SW 1271 (cell line): ENCODE results near the gene CDH22.

Experiments used
- DNase-seq, 2 experiments: peaks; one replicate each; lab custom pipeline; 2025; lab: John Stamatoyannopoulos, UW

The CDH22 gene

DNA sequence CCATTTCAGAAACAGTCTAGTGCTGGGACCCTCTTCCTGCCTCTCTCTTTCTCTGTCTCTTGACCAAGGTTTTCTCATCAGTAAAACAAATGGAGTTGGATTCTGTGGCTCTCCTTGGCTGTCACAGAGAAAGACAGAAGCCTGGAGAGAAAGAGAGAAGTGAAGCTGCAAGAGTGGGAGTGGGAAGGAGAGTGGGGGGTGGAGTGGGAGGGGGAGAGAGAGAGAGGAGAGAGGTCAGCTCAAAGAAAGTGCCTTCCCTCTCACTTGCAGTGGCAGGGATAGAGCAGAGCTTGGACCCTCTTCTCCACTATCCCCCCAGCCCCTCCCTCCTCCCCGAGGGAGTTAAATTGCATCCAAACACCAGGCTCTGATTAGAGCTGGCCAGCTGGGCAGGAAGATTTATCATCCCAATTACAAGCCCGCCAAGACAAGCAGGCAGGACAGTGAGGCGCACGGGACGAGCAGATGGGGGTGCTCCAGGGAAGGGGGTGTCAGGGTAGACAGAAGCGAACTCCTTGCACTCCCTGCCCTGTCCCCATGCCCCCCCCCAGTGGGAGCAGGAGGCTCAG is 115.8 kb downstream of the CDH22 start:
- no peak for DNase-seq

GRCh38 chr20:46191611-46192010 is 116.7 kb downstream of the CDH22 start:
- no peak for DNase-seq

DNA sequence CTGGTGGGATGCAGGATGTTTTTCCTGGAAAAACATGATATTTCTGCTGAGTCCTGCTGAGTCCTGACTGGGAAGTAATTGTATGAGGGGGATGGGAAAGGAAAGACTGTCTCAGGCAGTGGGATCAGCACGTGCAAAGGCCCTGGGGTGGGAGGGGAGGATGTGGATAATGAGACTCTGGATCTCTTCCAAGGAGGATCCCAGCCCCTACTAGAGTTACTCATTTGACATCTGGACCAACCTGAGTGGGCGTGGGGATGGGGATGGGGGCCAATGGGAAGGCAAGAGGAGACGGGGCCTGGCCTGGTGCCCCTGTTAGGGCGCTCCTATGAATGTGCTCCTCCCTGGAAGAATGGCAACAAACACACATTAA is 117.1 kb downstream of the CDH22 start:
- DNase-seq, result no peak

GRCh38 chr20:46190478-46191167 is 117.7 kb downstream of the CDH22 start:
- DNase-seq, result no peak

DNA sequence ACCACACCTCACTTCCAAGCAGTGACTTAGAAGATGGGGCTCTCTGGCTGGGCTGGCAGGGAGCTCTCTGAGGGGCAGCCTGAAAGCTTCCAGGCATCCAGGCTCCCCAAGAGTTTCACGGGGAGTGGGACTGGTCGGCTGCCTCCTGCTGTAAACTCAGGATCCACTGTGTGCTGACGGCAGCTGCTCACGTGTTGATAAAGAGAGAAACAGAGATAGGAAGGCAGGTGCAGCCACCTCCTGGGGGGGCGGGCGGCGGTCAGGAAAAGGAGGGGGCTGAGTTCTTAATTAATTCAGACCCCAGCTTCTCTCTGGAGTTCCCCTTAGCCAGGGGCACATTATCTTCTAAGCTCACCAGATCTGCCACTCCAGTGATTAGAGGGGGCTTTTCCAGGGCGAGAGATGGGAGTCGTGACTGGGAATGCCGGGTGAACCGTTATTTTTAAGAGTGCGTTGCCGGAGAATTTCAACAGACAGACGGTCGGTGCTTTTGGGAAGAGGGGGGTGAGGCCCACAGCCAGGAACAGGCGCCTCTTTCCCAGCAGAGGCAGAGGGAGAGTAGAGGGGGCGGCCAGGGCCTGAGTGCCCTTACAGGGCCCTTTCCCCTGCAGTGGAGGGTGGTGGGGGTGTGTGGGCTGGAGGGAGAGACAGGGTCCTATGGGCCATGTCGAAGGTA is 119.3 kb downstream of the CDH22 start:
- no peak for DNase-seq

DNA sequence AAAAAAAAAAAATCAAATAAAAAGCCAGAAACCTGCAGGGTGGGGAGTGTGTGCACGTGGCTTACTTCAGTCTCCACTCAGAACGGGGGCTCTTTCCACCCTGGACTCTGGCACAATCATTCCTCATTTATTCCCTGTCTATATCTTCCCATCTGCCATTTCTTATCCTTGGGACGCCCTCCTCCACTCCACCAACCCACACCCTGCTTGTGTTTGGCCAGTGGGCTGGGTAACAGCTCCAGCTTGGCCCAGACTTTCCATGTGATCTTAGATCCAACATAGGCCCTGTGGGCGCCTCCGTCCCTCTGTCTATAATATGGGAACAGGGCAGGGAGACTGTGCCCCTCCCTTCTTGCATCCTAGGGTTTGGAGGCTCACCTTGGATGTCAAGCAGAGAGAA is 122.1 kb downstream of the CDH22 start:
- DNase-seq, result no peak

GRCh38 chr20:46185353-46185752 is 122.9 kb downstream of the CDH22 start:
- DNase-seq, result no peak

GRCh38 chr20:46183768-46184167 is 124.5 kb downstream of the CDH22 start:
- DNase-seq, result no peak

DNA sequence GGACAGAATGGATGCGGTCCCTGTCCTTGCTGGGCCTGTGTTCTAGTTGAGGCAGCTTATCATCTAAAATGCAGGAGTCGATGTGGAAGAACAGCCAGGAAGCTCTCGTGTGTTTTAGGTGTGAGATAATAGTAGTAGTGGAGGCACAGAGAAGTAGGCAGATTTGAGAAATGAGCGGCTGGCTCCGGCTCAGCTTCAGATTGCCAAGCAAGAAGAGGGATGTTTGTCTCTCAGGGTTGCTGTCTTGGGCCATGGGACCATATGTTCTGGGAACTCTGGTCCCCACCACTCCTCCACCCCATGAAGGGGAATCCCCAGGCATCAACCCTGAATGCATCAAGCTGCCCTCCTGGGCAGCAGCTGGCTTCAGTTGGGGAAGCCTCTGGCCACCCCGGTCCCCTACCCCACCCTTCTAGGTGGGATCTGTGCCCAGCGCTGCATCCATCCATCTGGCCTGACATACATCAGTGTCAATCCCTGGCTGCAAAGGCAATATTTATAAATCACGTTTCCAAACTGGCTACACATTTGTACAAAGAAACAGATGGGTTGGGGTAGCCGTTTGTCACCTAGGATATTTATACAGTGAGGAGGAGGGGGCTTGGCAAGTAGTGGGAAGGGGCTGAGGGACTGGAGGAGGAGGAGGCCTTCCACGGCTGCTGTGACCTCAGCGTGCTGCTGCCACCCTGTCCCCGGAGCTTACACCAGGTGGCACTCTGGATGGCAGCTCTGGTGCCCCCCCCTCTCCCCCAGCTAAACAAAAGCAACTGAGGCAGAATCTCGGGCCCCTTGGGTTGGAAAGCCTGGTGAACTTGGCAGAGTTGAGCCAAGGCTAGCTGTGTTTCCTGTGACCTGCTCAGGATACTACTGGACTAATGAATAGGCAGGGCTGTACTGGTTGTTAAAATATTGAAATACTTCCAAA is 125.8 kb downstream of the CDH22 start:
- DNase-seq, result no peak

GRCh38 chr20:46179862-46180261 is 128.4 kb downstream of the CDH22 start:
- DNase-seq, result no peak

DNA sequence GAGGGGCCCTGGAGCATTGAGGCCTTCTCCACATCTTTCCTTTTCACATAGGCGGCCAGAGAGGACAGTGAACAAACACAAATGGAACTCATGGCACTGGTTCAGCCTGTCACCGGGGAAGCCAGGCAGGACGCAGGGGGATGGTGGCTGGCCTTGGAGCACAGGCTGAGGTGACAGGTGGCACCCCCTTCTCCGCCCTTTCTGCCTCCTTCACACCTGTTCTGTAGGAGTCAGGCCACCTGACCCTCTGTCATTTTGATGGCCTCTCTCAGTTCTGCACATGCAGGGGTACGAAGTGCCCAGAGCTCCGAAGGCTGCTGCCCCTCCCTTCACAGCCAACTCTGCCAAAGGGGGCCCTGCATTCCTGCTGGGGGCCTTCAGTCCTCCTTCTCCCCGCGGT is 129.4 kb downstream of the CDH22 start:
- no peak for DNase-seq

DNA sequence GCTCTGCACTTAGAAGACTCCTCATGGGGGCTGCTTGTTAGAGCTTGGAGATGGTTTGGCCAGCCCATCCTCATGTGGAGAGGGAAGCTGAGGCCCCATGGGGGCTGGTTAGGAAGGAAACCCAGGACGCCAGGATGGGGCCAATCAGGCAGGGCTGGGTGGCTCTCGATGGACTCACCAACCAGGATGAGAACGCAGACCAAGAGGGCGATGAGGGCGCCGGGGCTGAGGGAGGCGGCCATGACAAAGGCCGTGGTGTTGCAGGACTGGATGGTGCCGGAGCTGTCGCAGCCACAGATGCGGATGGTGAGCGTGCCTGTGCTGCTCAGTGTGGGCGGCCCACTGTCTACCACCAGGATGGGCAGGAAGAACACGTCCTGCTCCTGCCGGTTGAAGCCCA is 130.5 kb downstream of the CDH22 start:
- no peak for DNase-seq

- no peak for DNase-seq
Measured at GRCh38 chr20:46176739-46177378, 131.4 kb downstream of the CDH22 start.

DNA sequence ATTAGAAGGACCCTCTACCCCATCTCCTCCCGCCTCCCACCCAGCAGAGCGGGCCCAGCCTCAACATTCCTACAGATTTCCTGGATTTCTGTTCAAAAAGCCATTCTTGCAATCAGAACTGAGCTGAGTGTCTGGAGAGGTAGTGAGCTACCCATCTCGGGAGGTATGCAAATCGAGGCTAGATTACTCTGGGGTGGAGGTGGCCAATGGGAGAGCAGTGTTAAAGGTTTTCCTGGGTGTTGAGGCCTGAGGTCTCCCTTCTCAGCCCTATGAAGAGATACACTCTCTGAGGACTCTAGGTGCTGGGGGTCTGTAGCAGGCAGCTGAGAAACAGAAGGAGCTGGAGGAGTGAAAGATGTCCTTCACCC is 133.2 kb downstream of the CDH22 start:
- DNase-seq, result no peak

GRCh38 chr20:46174469-46175126 is 133.7 kb downstream of the CDH22 start:
- DNase-seq, result peak in 1 of 2 experiments; percentile 41

DNA sequence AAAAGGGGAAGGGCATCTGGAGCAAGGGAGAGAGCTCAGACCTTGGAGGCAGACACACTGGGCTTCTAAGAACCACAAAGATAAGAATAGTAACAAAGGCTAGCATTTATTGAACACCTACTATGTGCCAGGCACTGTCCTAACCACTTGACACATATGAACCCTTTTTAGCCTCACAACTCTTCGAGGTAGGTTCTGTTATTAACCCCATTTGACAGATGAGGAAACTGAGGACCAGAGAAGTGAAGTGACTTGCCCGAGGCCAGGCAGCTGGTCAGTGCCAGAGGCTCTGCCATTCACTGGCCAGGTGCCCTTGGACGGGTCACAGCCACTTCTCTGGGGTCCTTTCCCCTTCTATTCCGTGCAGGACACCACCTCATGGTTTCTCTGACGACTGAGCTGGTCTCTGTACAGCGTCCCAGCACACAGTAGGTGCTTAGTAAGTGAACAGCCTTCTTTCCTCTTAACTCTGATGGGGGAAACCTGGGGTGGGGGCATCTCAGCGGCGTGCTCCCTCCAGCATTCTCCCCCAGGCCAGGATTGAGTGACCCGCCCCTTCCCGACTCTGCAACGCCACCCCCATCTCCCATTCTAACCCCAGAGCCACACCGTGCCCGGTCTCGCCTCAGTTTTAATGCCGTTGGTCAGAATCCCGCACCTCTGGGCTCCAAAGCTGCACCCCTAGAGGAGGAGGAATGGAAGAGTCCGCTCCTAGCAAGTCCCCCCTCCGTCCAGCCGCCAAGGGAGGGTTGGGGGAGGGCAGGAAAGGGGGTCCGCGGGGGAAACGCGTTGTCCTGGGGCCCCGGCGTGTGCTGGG is 134.4 kb downstream of the CDH22 start:
- DNase-seq, result no peak

DNA sequence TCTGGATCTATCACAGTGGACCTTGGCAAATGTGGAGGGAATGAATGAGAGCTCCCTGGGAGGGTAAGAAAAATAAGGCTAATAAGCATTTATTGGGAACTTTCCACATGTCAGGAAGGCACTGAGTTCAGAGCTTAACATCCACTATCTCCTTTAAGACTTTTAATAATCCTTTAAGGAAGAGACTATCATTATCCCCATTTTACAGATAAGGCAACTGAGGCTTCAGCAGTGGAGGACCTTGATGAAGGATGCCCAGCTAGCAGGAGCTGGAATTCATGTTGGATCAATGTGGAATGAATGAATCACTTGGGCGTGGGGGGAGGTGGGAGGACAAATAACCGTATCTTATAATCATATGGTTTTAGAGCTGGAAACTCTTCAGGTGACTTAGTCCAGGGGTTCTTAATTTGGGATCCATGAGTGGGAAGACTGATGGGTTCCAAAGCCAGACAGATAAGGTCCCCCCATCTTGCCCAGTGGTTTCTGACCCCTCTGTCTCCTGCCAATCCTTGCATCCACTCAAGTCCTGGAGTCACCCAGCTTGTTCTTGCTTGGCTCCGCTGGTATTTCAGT is 135.2 kb downstream of the CDH22 start:
- no peak for DNase-seq

DNA sequence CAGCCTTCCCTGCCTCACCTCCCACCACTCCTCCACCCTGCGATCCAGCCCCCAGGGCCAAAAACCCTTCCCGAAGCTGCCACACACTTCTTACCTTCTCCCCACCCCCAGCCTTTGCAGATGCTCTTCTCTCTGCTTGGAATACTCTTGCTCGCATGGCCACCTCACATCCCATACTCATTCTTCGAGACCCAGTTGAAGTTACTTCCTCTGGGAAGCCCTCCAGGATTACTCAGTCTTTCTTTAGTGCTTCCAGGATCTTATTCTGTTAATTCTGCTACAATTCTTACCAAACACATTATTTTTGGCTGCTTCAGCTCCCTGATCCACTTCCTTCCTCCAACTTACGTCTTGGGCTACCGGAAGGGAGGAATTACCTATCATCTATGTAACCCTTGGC is 135.8 kb downstream of the CDH22 start:
- DNase-seq, result no peak

- no peak for DNase-seq
Measured at GRCh38 chr20:46171909-46172308, 136.4 kb downstream of the CDH22 start.

DNA sequence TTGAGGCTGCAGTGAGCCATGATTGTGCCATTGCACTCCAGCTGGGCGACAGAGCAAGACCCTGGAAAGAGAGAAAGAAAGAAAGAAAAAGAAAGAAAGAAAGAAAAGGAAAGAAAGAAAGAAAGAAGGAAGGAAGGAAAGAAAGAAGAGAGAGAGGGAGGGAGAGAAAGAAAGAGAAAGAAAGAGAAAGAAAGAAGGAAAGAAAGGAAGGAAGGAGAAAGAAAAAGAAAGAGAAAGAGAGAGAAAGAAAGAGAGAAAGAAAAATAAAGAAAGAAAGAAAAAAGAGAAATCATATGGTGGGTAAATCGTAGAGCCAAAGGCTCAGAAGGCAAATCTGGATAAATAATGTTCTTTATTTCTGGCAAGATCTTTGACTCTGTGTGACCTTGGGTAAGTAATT is 136.8 kb downstream of the CDH22 start:
- DNase-seq, result no peak
